GM13977 (cell line): Measurements from ENCODE around the gene TSC22D1.

Experiments used
- DNase-seq: peaks from one replicate; pipeline ENCODE4 v3.0.0; 2012; ENCODE audit warnings: low spot score
- CTCF ChIP-seq: IDR thresholded peaks from 2 replicates; pipeline ENCODE4 v1.5.1; 2012; ENCODE audit warnings: mild to moderate bottlenecking, control low read depth; ENCODE audit not compliant: insufficient read depth; ENCODE audit errors: extremely low read depth, missing control alignments
- in situ Hi-C: fragments of 300-500 bp; cut with MboI; formaldehyde crosslinking; loops from one replicate; pipeline ENCODE4 v1.12.0; 2022; ENCODE audit warnings: low sequenced_read_pairs, low pct_unique_long_range_greater_than_20kb, mixed read lengths, inconsistent platforms; ENCODE audit not compliant: unreplicated experiment

Gene TSC22D1

GRCh38 chr13:44383945-44384344 is 192.2 kb downstream of the TSC22D1 start:
- DNase-seq: no peak
- in situ Hi-C loops: no loop called here
- no peak for TF ChIP-seq CTCF

DNA sequence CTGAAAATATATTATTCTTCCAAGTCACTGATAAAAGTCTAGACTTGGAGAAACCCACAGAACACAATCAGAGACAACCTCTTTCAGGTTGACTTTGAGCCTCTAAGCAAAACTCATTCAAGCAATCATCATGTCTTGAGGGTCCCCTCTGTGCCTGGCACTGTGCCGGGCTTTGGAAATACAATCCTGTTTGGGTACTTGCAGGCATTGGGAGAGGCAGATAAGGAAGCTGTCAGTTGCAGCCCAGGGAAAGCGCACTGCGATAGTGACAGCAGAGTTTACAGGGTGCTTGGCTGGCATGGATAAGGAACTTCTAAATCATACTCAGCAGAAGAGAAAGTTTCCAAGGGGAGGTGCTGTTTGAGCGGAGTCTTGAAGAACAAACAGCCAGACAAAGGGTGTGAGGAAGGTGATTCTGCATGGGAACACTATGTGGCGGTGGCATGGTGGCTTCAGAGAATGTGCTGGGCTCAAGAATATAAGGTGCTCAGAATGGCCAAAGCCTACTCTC is 193.4 kb downstream of the TSC22D1 start:
- DNase-seq: no peak

More for the DNA sequence above, 193.4 kb downstream of the TSC22D1 start:
- no peak for TF ChIP-seq CTCF
- in situ Hi-C loops: no loop called here
